HG02610 (cell line): Measurements from ENCODE around the gene PLA2G12B.

ENCODE experiments used
- ATAC-seq: cut with Tn5 transposase; IDR thresholded peaks from one replicate; pipeline ENCODE4 v1.9.1; 2021; ENCODE audit warnings: mild to moderate bottlenecking, moderate library complexity; ENCODE audit not compliant: unreplicated experiment

The PLA2G12B gene

GRCh38 chr10:72895236-72895850, 59.3 kb downstream of the PLA2G12B start:
- no peak for ATAC-seq

DNA sequence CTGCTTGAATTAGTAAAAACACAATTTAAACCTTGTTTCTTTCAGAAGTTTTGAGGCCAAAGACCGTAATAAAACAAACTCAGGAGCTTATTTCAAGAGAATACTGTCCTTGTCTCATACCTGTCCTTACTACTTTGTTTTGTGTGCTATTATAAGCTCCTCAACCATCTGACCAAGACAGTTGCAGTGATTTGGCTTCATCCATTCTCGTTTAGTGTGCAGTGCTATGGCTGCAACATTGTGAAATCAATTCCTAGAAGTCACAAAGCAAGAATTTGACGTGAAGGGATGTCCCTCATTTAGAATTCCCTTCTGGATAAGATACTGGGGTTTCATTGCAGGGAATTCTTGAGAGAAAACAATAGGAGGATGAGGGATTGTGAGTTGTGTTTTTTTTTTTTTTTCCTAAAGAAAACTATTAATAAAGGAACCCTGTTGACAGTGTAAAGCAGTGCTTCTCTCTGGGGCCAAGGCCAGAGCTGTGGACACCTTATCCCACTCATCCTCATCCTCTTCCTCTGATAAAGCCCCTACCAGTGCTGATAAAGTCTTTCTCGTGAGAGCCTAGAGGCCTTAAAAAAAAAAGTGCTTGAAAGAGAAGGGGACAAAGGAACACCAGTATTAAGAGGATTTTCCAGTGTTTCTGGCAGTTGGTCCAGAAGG, 61.3 kb downstream of the PLA2G12B start, which contains the start of gene OIT3:
Gene OIT3, plus strand, starts transcription at position 604 of the 663 bp plus-strand sequence. CDS start 60 bp downstream, outside the sequence.
- ATAC-seq: no peak

DNA sequence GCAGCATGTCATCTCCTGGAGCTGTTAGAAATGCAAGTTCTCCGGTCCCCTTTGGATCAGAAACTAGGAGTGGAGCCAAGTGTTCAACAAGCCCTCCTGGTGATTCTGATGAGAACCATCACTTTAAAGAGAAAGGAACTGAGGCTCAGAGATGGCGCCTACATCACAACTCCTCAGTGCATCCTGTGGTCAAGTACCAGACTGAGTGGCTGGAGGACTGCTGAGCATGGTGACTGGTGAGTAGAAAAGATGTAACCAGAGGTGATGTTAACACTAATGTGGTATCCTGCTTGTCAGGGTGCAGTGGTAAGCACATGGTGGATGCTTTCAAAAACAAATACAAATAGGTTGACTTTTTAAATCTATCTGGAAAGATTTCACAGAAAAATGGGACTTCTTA, 64.5 kb downstream of the PLA2G12B start:
- no peak for ATAC-seq

GRCh38 chr10:72889391-72889831, 65.2 kb downstream of the PLA2G12B start:
- ATAC-seq: no peak

DNA sequence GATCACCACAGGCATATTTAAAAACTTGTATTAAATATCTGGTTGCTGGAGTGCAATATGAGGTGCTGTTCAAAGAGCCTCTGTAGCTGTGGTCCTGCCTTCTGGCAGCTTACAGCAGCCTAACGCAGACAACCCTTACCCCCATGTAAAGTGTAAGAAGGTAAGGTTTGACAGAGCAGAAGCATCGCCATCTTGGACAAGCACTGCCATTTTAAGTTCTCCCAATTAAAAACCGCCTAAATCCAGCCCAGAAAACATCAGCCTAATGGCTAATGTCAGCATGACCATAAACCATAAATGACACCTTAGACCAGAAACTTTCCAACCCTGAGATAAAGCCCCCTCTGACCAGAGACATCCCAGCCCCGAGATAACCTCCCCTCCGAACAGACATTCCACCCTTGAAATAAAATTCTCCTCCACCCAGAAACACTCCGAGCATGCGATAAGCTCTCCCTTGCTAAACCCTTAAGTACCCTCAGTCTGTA, 66.4 kb downstream of the PLA2G12B start:
- no peak for ATAC-seq

- no peak for ATAC-seq
Observed at GRCh38 chr10:72887043-72887442, 67.6 kb downstream of the PLA2G12B start.

- no peak for ATAC-seq
Observed at GRCh38 chr10:72886621-72887020, 68.0 kb downstream of the PLA2G12B start.

DNA sequence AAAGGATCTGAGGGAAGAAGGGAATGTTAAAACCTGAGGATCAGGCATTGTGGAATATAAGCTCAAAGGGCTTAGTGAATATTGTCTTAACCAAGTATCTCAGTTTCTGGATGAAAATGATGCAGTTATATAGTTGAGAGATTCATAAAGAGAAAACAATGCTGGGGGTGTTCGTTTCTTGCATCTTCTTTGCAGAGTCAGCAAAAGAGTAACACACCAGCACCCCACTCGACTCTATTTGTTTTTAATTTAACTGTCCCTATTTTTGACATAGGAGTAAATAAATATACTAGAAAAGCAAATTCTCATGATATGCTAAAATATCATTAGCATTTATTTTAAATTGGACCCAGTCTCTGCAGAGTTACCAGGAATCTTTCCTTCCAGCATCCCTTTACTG, 68.7 kb downstream of the PLA2G12B start:
- no peak for ATAC-seq
